ENCODE measurements around the gene CST7. TPM values are rescaled to one million over a fixed set of nuclear protein-coding genes. Genes with fewer than 3 reads are reported as not detected.

The CST7 gene
- total RNA-seq, 1 experiment from 2014 or later, result not detected

DNA sequence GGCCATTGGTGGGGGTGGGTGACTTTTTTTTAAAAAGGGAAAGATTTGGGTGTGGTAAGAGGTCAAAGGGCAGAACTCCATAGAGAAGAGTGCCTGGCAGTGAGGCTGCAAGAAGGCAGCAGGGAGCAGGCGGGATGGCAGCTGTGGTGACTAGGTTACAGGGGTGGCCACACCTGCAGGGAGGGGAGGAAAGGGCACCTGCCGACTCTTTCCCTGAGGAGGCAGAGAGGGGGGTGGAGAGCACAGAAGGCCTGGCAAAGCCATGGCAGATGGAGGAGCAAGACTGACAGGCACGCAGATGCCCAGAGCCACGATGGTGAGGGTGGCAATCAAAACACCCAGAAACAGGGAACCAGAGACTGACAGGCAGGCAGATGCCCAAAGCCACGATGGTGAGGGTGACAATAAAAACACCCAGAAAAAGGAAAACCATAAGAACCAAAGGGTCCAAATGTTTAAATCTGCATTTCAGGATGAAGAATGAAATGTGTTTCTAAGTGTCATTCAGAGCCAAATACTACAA lies 19.3 kb downstream of the CST7 start:
- no peak overlapping the region for H3K4me3 ChIP-seq (ENCODE audit: low read depth in 2 of 2, low read length in 2 of 2)
- DNase-seq (ENCODE audit: low read depth, low spot score), result no peak
- intact Hi-C loops (cut with micrococcal nuclease; ENCODE audit: unreplicated experiment) (no loop called here), in situ Hi-C loops (cut with HindIII; ENCODE audit: low pct_unique_long_range_greater_than_20kb, low sequenced_read_pairs) (no loop called here)
- peaks cover 14% of the 10 kb centered on the region for H3K36me3 ChIP-seq (ENCODE audit: control insufficient read depth, insufficient read depth, low read length)
- BruUV-seq (replicated peaks), result no TSS peak
- TF ChIP-seq TCF7L2 (IDR thresholded peaks at IDR 0.05; ENCODE audit: low read depth, low read length) (no peak), POLR2AphosphoS5 (IDR thresholded peaks at IDR 0.05; ENCODE audit: low read depth, low read length) (no peak)
- TF ChIP-seq, protein P1, sequence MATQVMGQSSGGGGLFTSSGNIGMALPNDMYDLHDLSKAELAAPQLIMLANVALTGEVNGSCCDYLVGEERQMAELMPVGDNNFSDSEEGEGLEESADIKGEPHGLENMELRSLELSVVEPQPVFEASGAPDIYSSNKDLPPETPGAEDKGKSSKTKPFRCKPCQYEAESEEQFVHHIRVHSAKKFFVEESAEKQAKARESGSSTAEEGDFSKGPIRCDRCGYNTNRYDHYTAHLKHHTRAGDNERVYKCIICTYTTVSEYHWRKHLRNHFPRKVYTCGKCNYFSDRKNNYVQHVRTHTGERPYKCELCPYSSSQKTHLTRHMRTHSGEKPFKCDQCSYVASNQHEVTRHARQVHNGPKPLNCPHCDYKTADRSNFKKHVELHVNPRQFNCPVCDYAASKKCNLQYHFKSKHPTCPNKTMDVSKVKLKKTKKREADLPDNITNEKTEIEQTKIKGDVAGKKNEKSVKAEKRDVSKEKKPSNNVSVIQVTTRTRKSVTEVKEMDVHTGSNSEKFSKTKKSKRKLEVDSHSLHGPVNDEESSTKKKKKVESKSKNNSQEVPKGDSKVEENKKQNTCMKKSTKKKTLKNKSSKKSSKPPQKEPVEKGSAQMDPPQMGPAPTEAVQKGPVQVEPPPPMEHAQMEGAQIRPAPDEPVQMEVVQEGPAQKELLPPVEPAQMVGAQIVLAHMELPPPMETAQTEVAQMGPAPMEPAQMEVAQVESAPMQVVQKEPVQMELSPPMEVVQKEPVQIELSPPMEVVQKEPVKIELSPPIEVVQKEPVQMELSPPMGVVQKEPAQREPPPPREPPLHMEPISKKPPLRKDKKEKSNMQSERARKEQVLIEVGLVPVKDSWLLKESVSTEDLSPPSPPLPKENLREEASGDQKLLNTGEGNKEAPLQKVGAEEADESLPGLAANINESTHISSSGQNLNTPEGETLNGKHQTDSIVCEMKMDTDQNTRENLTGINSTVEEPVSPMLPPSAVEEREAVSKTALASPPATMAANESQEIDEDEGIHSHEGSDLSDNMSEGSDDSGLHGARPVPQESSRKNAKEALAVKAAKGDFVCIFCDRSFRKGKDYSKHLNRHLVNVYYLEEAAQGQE (IDR thresholded peaks at IDR 0.05; ENCODE audit: insufficient read depth in 1 of 2, low read depth in 2 of 2, low read length in 1 of 2), result no peak
- TF ChIP-seq, protein P2, sequence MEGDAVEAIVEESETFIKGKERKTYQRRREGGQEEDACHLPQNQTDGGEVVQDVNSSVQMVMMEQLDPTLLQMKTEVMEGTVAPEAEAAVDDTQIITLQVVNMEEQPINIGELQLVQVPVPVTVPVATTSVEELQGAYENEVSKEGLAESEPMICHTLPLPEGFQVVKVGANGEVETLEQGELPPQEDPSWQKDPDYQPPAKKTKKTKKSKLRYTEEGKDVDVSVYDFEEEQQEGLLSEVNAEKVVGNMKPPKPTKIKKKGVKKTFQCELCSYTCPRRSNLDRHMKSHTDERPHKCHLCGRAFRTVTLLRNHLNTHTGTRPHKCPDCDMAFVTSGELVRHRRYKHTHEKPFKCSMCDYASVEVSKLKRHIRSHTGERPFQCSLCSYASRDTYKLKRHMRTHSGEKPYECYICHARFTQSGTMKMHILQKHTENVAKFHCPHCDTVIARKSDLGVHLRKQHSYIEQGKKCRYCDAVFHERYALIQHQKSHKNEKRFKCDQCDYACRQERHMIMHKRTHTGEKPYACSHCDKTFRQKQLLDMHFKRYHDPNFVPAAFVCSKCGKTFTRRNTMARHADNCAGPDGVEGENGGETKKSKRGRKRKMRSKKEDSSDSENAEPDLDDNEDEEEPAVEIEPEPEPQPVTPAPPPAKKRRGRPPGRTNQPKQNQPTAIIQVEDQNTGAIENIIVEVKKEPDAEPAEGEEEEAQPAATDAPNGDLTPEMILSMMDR (IDR thresholded peaks at IDR 0.05), result no peak
- no peaks in the 10 kb centered on the region for H3K27me3 ChIP-seq (ENCODE audit: control insufficient read depth, insufficient read depth, low read length)
- H3K27ac ChIP-seq (ENCODE audit: low read length), result no peak overlapping the region
- H3K4me1 ChIP-seq (ENCODE audit: control insufficient read depth, insufficient read depth, low read length), result no peaks in the 10 kb centered on the region
- no peaks in the 10 kb centered on the region for H3K9me3 ChIP-seq (ENCODE audit: control insufficient read depth, insufficient read depth, low read depth, low read length)
- ATAC-seq, result no peak
- CTCF ChIA-PET, result no interaction called here
- POLR2A ChIA-PET, result no interaction called here

DNA sequence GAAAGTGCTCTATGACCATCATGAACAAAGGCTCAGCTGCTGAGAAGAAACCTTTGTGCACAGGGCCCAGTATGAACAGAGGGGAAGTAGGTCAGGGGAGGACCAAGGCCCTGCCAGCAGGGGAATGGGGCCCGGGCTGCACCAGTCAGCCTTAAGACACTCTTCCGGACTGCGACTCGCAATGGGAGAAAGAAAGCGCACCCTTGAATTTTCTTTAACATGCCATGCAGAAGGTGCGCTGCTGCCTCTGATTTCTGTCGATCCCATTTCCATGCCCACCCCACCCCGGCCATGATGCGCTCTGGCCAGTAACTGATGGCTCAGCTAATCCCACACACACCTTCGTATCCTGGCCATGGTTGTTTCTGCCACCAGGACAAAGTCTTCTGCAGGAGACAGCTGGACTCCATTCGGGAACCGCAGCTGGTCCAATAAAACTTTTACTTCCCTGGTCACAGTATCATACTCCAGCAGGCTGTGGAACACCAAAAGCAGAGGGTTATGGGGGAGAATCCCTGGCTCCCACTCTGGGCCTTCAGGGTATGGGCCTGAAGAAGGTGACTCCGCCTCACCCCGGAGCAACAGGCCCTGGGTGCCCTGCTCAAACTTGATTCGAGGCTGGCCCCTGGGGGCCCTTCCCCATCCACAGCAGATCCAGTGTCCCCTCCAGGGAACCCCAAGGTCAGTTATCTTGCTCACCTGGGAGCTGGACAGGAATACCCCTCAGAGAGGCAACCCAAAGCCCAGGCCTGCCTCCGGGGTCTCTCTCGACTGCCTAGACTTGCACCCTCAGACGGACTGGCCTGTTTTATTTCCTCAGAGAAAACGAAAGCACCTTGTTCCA lies 20.3 kb downstream of the CST7 start:
- in situ Hi-C loops (cut with HindIII; ENCODE audit: low pct_unique_long_range_greater_than_20kb, low sequenced_read_pairs), result no loop called here
- BruUV-seq (replicated peaks), result no TSS peak

More for the DNA sequence above, 20.3 kb downstream of the CST7 start:
- Histone ChIP-seq H3K27me3 (ENCODE audit: control insufficient read depth, insufficient read depth, low read length) (no peaks in the 10 kb centered on the region), H3K27ac (ENCODE audit: low read length) (no peak overlapping the region), H3K4me1 (ENCODE audit: control insufficient read depth, insufficient read depth, low read length) (no peaks in the 10 kb centered on the region), H3K9me3 (ENCODE audit: control insufficient read depth, insufficient read depth, low read depth, low read length) (no peaks in the 10 kb centered on the region), H3K4me3 (ENCODE audit: low read depth in 2 of 2, low read length in 2 of 2) (no peak overlapping the region), H3K36me3 (ENCODE audit: control insufficient read depth, insufficient read depth, low read length) (peaks cover 13% of the 10 kb centered on the region)
- ATAC-seq (no peak), DNase-seq (ENCODE audit: low read depth, low spot score) (no peak)
- POLR2A ChIA-PET, result no interaction called here
- TF ChIP-seq, protein P1 (IDR thresholded peaks at IDR 0.05; ENCODE audit: insufficient read depth in 1 of 2, low read depth in 2 of 2, low read length in 1 of 2), result no peak
- no peak for TF ChIP-seq SIN3A (IDR thresholded peaks at IDR 0.05; ENCODE audit: borderline replicate concordance, insufficient read depth, low read depth, low read length)
- TF ChIP-seq POLR2AphosphoS5 (IDR thresholded peaks at IDR 0.05; ENCODE audit: low read depth, low read length), result no peak
- TF ChIP-seq TCF7L2 (IDR thresholded peaks at IDR 0.05; ENCODE audit: low read depth, low read length), result no peak
- TF ChIP-seq, protein P2 (IDR thresholded peaks at IDR 0.05), result no peak
- CTCF ChIA-PET, result no interaction called here
- intact Hi-C loops (cut with micrococcal nuclease; ENCODE audit: unreplicated experiment), result no loop called here
